HG02610 (cell line): ENCODE measurements around the gene GRWD1.

Source experiments
- ATAC-seq: cut with Tn5 transposase; IDR thresholded peaks from one replicate; pipeline ENCODE4 v1.9.1; 2021; ENCODE audit warnings: mild to moderate bottlenecking, moderate library complexity; ENCODE audit not compliant: unreplicated experiment

GRWD1 gene

DNA sequence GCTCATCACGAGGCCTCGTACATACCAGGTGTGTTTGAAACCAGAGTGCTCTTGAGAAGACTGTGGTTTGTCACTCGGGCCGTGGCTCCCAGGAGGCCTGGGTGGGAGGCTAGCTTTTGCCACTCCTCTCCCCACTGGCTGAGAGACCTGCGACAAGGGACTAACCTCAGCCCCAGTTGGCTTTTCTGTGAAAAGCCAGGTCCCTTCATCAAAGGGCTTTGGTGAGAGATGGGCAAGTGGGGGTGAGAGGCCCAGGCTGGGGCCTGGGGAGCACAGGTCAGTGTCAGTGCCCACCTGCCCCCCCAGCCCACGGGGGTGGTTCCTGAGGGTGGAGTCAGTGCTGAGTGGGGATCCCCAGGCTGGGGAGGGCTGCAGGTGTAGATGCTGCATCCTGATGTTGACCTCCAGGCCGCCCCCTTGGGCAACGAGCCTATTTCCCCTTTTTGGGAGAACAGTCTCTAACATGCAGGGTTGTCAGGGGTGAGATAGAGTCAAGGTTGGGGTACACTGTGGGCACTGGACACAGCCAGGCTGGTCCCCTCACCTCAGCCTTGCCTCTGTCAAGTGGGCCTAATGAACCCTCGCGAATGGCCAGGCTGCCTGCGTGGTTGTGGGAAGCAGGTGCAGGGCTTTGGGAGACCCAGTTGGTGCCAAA, 10.3 kb downstream of the GRWD1 start:
- ATAC-seq = no peak

- no peak for ATAC-seq
Observed at GRCh38 chr19:48456864-48457263, 11.1 kb downstream of the GRWD1 start.

GRCh38 chr19:48458016-48458415, 12.2 kb downstream of the GRWD1 start:
- no peak for ATAC-seq

GRCh38 chr19:48461651-48461981, 15.8 kb downstream of the GRWD1 start:
- ATAC-seq = no peak

DNA sequence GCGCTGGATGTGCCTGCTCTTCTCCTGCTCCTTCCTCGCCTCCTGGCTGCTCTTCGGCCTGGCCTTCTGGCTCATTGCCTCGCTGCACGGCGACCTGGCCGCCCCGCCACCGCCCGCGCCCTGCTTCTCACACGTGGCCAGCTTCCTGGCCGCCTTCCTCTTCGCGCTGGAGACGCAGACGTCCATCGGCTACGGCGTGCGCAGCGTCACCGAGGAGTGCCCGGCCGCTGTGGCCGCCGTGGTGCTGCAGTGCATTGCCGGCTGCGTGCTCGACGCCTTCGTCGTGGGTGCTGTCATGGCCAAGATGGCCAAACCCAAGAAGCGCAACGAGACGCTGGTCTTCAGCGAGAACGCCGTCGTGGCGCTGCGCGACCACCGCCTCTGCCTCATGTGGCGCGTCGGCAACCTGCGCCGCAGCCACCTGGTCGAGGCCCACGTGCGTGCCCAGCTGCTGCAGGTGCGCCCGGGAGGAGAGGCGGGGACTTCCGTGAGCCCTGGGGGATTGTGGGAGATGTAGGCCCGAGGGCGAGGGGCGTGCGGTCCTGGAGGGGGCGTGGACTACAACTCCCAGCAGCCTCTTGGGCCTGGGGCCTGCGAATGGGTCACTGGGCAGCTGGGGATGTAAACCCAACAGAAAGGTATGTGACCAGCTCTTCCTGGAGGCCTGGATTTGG, 16.3 kb downstream of the GRWD1 start:
- no peak for ATAC-seq

DNA sequence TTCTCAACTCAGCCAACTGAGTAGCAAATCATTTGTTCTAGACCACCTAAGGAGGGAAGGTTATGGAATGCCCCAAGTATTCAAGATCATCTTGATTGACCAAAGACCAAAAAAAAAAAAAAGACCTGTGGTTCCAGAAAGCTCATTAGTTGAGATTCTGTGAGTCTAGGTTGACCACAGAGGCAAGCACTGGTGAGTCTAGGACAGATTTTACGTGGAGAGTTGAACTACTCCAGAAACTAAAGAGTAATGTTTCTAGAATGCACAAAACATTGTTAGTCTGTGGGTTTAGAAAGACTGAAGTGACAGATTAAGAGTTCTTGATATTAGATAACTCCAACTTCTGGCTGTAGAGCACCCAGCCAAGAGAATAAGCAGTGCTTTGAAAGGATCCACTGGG, 19.4 kb downstream of the GRWD1 start:
- ATAC-seq = no peak

DNA sequence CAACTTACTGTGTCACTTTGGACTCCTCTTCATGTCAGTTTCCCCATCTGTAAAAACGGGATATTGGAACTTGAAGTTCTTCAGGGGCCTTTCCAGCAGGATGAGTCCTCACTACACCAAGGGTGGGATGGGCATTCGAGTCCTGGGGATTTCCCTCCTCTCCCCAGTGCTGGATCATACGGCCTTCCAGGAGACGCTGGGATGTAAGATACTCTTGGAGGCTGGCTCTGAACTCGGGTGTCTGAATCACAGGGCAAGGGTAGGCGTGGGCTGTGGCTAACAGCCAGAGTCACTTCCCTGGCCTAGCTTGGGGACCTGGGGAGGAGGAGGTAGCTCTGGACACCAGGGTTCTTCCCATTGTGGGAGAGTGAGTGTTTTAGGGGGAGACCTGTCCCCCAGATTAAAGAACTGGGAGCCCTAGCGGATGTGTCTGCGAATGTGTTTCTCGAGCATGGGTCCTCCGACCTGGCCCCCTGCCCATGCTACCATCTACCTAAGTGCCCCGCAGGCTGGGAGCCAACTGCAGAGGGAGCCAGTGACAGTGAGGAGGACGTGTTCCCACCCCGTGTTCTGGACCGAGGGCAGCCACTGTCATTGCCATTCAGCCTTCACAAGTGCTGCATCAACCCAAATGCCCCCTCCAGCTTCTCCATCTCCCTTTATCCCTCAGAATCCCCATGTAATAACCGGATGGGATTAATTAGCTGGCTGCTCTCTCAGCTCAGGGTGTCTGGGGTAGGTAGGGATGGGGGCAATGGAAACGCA, 21.0 kb downstream of the GRWD1 start:
- ATAC-seq = no peak

- peak; percentile 90 for ATAC-seq
Observed at GRCh38 chr19:48468772-48469288, 23.0 kb downstream of the GRWD1 start.

DNA sequence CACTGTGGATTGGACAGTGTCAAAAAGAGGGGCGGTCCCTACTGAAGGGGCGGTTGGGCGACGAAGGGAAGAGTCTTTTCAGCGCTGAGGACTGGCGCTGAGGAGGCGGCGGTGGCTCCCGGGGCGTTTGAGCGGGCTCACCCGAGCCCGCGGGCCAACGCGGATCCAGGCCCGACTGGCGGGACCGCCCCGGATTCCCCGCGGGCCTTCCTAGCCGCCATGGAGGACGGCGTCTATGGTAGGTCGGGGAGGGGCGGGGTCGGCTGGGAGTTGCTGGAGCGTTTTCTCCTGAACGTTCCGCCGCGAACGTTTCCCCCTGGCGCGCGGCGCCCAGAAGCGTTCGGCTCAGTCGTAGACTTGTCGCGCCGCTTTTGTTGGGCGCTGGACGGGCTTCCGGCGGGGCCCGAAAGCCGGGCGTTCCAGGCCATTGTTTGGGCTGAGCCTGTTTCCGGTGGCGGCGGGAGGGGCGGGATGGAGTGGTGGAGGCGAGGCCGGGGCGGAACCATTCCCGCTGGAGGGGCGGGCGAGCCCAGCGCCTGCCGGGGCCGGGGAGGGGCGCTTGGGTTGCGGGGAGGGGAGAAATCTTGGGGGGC, 23.6 kb downstream of the GRWD1 start, which contains the start of gene CYTH2:
Gene CYTH2, plus strand, starts transcription at position 81 of the 593 bp plus-strand sequence. Its CDS starts 139 bp downstream, at position 220.
- peak; percentile 16 for ATAC-seq

GRCh38 chr19:48469934-48470680, 24.3 kb downstream of the GRWD1 start:
- ATAC-seq = no peak

DNA sequence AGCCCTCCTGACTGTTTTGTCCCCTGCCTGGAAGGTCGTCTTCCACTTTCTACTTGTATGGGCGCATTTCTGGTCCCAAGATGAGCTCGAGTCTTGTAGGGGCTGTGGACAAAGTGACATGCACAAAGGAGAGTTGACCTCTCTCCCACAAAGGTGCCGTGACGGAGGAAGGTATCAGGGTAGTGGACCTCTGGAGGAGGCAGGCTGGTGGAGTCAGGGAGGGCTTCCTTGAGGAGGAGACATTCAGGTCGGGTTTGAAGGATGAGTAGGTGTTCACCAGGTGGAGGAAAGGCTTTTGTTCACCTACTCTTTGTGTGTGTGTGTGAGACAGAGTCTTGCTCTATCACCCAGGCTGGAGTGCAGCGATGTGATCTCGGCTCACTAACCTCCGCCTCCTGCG, 25.1 kb downstream of the GRWD1 start:
- ATAC-seq = no peak

- ATAC-seq = no peak
Observed at GRCh38 chr19:48471836-48472235, 26.1 kb downstream of the GRWD1 start.

GRCh38 chr19:48473161-48473966, 27.6 kb downstream of the GRWD1 start:
- ATAC-seq = no peak

GRCh38 chr19:48474084-48474592, 28.4 kb downstream of the GRWD1 start:
- no peak for ATAC-seq

GRCh38 chr19:48475369-48476068, 29.7 kb downstream of the GRWD1 start:
- ATAC-seq = no peak

GRCh38 chr19:48476176-48476575, 30.4 kb downstream of the GRWD1 start:
- no peak for ATAC-seq

DNA sequence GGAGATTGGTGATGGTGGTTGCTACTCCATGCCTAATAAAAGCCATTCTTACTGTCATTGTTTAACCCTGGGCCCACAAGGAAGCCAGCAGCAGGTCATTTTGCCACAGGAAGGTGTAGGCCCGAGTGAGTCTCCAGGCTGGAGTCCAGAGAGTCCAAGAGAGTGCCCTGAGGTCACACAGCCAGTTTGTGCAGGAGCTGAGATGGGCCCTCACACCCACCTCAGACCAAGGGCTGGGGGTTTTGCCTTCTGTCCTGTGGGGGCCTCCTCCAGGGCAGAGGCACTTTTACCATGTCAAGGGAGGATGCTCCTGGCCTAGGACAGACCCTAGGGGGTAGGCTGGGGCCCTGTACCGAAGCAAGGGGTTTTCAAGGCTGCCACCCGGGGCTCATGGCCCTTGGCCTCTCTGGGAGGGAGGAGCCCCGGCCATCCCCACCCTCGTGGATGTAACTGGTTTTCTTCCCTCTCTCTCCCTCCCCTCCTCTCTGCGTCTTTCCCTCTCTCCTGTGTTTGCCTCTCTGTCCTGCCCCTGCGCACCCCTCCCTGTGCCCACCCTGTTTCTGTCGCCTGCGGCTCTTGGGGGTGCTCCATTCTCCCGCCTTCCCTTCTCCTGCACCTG, 31.4 kb downstream of the GRWD1 start:
- no peak for ATAC-seq

DNA sequence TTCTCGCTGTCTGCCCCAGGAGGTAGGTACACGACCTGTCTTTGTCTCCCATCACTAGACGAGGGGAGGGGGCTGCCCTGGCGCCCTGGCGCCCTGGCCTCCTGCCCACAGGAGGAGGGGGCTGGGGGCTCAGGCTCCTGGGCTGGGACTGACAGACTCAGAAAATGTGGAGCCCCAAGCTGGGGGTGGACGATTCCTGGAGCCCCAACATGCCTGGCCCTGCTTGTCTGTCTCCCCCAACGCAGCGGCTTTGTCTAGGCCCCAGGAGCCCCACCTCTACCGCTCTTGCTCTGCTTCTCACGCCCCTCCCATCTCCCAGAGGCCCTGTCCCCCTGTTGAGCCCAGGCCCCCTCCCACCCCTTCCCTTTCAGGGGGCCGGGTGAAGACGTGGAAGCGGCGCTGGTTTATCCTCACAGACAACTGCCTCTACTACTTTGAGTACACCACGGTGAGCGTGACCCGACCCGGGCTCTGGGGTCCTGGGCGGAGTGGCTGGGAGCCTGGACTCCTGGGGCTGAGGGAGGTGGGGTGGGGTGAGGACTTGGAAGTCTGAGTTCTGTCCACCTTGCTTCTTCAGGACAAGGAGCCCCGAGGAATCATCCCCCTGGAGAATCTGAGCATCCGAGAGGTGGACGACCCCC, 32.0 kb downstream of the GRWD1 start:
- ATAC-seq = no peak
